Measurements from ENCODE around the gene PSENEN. TPM values are rescaled to one million over a fixed set of nuclear protein-coding genes. Genes with fewer than 3 reads are reported as not detected.

Gene PSENEN
- polyA plus RNA-seq, 1 donor (not counting 4 experiments of a cell fraction or from before 2014, with no cell fraction given) = 36.2 TPM

- Histone ChIP-seq H3K9me1 (ENCODE audit: control insufficient read depth, extremely low read depth, insufficient read depth, low read length) (no peaks in the 10 kb centered on the region), H3K9me3 (ENCODE audit: control insufficient read depth, low read depth, low read length) (no peaks in the 10 kb centered on the region), H3K79me2 (ENCODE audit: control insufficient read depth, insufficient read depth, low read length) (no peaks in the 10 kb centered on the region), H3K4me3 (ENCODE audit: control insufficient read depth in 2 of 3, extremely low read depth in 1 of 3, insufficient read depth in 2 of 3, low read depth in 1 of 3, low read length in 3 of 3) (no peak overlapping the region), H2AFZ (ENCODE audit: control insufficient read depth, low read length) (no peak overlapping the region), H3K4me1 (ENCODE audit: control insufficient read depth, extremely low read depth, insufficient read depth, low read length) (no peaks in the 10 kb centered on the region), H3K36me3 (ENCODE audit: control insufficient read depth in 2 of 2, extremely low read depth in 1 of 2, insufficient read depth in 2 of 2, low read length in 2 of 2) (no peaks in the 10 kb centered on the region), H3K27me3 (ENCODE audit: control insufficient read depth, extremely low read depth, insufficient read depth, low read length) (no peaks in the 10 kb centered on the region), H3K4me2 (ENCODE audit: control insufficient read depth, extremely low read depth, insufficient read depth, low read depth, low read length) (no peak overlapping the region), H3K27ac (ENCODE audit: control insufficient read depth, insufficient read depth, low read length) (no peak overlapping the region), H3K9ac (ENCODE audit: control insufficient read depth, extremely low read depth, insufficient read depth, low read length) (no peak overlapping the region), H4K20me1 (ENCODE audit: control insufficient read depth, extremely low read depth, insufficient read depth, low read length) (peaks cover 2% of the 10 kb centered on the region)
- no peak for DNase-seq (ENCODE audit: low read depth, low spot score)
- no peak for FAIRE-seq
- dilution Hi-C loops (cut with MboI; ENCODE audit: extremely low pct_ligation_motif_present, low sequenced_read_pairs) = no loop called here
- no peak for TF ChIP-seq CTCF (optimal IDR thresholded peaks at IDR 0.05 in 1 of 3, IDR thresholded peaks at IDR 0.05 in 1 of 3, conservative IDR thresholded peaks at IDR 0.05 in 1 of 3; ENCODE audit: extremely low read depth in 1 of 3, insufficient read depth in 2 of 3, low read length in 3 of 3)
- TF ChIP-seq EZH2 (IDR thresholded peaks at IDR 0.05; ENCODE audit: low read length) = no peak
Observed at GRCh38 chr19:35789195-35789977, 43.9 kb downstream of the PSENEN start.

GRCh38 chr19:35789978-35790944 lies 44.8 kb downstream of the PSENEN start:
- Histone ChIP-seq H3K4me3 (ENCODE audit: control insufficient read depth in 2 of 3, extremely low read depth in 1 of 3, insufficient read depth in 2 of 3, low read depth in 1 of 3, low read length in 3 of 3) (no peak overlapping the region), H2AFZ (ENCODE audit: control insufficient read depth, low read length) (no peak overlapping the region), H3K9ac (ENCODE audit: control insufficient read depth, extremely low read depth, insufficient read depth, low read length) (no peak overlapping the region), H3K79me2 (ENCODE audit: control insufficient read depth, insufficient read depth, low read length) (no peaks in the 10 kb centered on the region), H3K4me2 (ENCODE audit: control insufficient read depth, extremely low read depth, insufficient read depth, low read depth, low read length) (no peak overlapping the region), H3K27ac (ENCODE audit: control insufficient read depth, insufficient read depth, low read length) (no peak overlapping the region), H3K9me1 (ENCODE audit: control insufficient read depth, extremely low read depth, insufficient read depth, low read length) (no peaks in the 10 kb centered on the region), H3K4me1 (ENCODE audit: control insufficient read depth, extremely low read depth, insufficient read depth, low read length) (no peaks in the 10 kb centered on the region), H4K20me1 (ENCODE audit: control insufficient read depth, extremely low read depth, insufficient read depth, low read length) (peaks cover 2% of the 10 kb centered on the region), H3K36me3 (ENCODE audit: control insufficient read depth in 2 of 2, extremely low read depth in 1 of 2, insufficient read depth in 2 of 2, low read length in 2 of 2) (no peaks in the 10 kb centered on the region), H3K27me3 (ENCODE audit: control insufficient read depth, extremely low read depth, insufficient read depth, low read length) (no peaks in the 10 kb centered on the region), H3K9me3 (ENCODE audit: control insufficient read depth, low read depth, low read length) (no peaks in the 10 kb centered on the region)
- DNase-seq (ENCODE audit: low read depth, low spot score) = no peak
- no peak for FAIRE-seq
- dilution Hi-C loops (cut with MboI; ENCODE audit: extremely low pct_ligation_motif_present, low sequenced_read_pairs) = no loop called here
- TF ChIP-seq EZH2 (IDR thresholded peaks at IDR 0.05; ENCODE audit: low read length) (no peak), CTCF (optimal IDR thresholded peaks at IDR 0.05 in 1 of 3, IDR thresholded peaks at IDR 0.05 in 1 of 3, conservative IDR thresholded peaks at IDR 0.05 in 1 of 3; ENCODE audit: extremely low read depth in 1 of 3, insufficient read depth in 2 of 3, low read length in 3 of 3) (no peak)

All from keratinocyte (primary cell).